Natural killer cell treated with Interleukin-12 subunit alpha and Interleukin-12 subunit beta and Interleukin-15 and Interleukin-18, amount 100 ng/mL, for 72 hours (primary cell): ENCODE measurements around the gene GATA5. TPM values are rescaled to one million over a fixed set of nuclear protein-coding genes. Genes with fewer than 3 reads are reported as not detected.

Experiments used
- ATAC-seq, 2 donors: fragments of 150-1000 bp; cut with Tn5 transposase in 1 of 2; sonication (Bioruptor Pico), chemical (Tn5 transposase) in 1 of 2; 2 replicates each; pipeline ENCODE4 v1.10.0; 2021
- DNase-seq: peaks from one replicate; pipeline ENCODE4 v3.0.0; 2022; ENCODE audit warnings: low spot score
- H3K27ac Mint-ChIP-seq, 2 donors: 1 replicate in 1 of 2; 2 replicates in 1 of 2; pipeline ENCODE4 v1.8.0; 2022; ENCODE audit warnings: mixed read lengths in 2 of 2, mild to moderate bottlenecking in 1 of 2, moderate library complexity in 1 of 2
- H3K27me3 Mint-ChIP-seq, 2 donors: 1 replicate in 1 of 2; 2 replicates in 1 of 2; pipeline ENCODE4 v1.8.0; 2022; ENCODE audit warnings: mixed read lengths in 2 of 2
- H3K36me3 Mint-ChIP-seq: one replicate; pipeline ENCODE4 v1.8.0; 2022; ENCODE audit warnings: mixed read lengths
- H3K4me1 Mint-ChIP-seq, 2 donors: 1 replicate in 1 of 2; 2 replicates in 1 of 2; pipeline ENCODE4 v1.8.0; 2022; ENCODE audit warnings: low read depth in 2 of 2, mixed read lengths in 2 of 2, mild to moderate bottlenecking in 1 of 2
- H3K4me3 Mint-ChIP-seq: one replicate; pipeline ENCODE4 v1.8.0; 2022; ENCODE audit warnings: mixed read lengths
- H3K9me3 Mint-ChIP-seq: 2 replicates; pipeline ENCODE4 v1.8.0; 2022; ENCODE audit warnings: mixed read lengths
- total RNA-seq, 2 donors: library from RNA; stranded (reverse); gene quantifications; one replicate each; pipeline ENCODE4 v1.2.3, GENCODE V29; 2022

GATA5 gene
- total RNA-seq, 2 donors from 2014 or later, result not detected

GRCh38 chr20:62511915-62512610, 36.3 kb upstream of the GATA5 start:
- no peak for DNase-seq
- H3K27me3 Mint-ChIP-seq, result peaks cover 0 to 5% of the 10 kb centered on the region in 2 donors
- no peaks in the 10 kb centered on the region for H3K9me3 Mint-ChIP-seq
- no peak overlapping the region for H3K4me3 Mint-ChIP-seq
- no peak overlapping the region for H3K27ac Mint-ChIP-seq
- H3K4me1 Mint-ChIP-seq, result no peaks in the 10 kb centered on the region
- no peaks in the 10 kb centered on the region for H3K36me3 Mint-ChIP-seq
- no peak for ATAC-seq

GRCh38 chr20:62511300-62511914, 35.6 kb upstream of the GATA5 start:
- DNase-seq (no peak), ATAC-seq (no peak)
- H3K27me3 Mint-ChIP-seq, result peaks cover 0 to 5% of the 10 kb centered on the region in 2 donors
- H3K4me3 Mint-ChIP-seq, result no peak overlapping the region
- no peaks in the 10 kb centered on the region for H3K4me1 Mint-ChIP-seq
- no peaks in the 10 kb centered on the region for H3K9me3 Mint-ChIP-seq
- no peak overlapping the region for H3K27ac Mint-ChIP-seq
- H3K36me3 Mint-ChIP-seq, result no peaks in the 10 kb centered on the region

GRCh38 chr20:62508641-62509051, 32.9 kb upstream of the GATA5 start:
- Mint-ChIP-seq H3K4me3 (no peak overlapping the region), H3K9me3 (peaks cover 5% of the 10 kb centered on the region), H3K27me3 (no peaks in the 10 kb centered on the region), H3K27ac (no peak overlapping the region), H3K36me3 (peaks cover 6% of the 10 kb centered on the region), H3K4me1 (peaks cover 6 to 8% of the 10 kb centered on the region in 2 donors)
- ATAC-seq, result peak in 1 of 2 donors; percentile 7
- DNase-seq, result no peak

GRCh38 chr20:62507991-62508640, 32.3 kb upstream of the GATA5 start:
- DNase-seq (no peak), ATAC-seq (no peak)
- Mint-ChIP-seq H3K36me3 (peaks cover 6% of the 10 kb centered on the region), H3K4me1 (peaks cover 6 to 8% of the 10 kb centered on the region in 2 donors), H3K4me3 (no peak overlapping the region), H3K9me3 (peaks cover 5% of the 10 kb centered on the region), H3K27me3 (no peaks in the 10 kb centered on the region), H3K27ac (no peak overlapping the region)

- no peak overlapping the region for H3K27ac Mint-ChIP-seq
- no peaks in the 10 kb centered on the region for H3K27me3 Mint-ChIP-seq
- H3K9me3 Mint-ChIP-seq, result peaks cover 5% of the 10 kb centered on the region
- peaks cover 7 to 8% of the 10 kb centered on the region in 2 donors for H3K4me1 Mint-ChIP-seq
- DNase-seq (no peak), ATAC-seq (peak in 1 of 2 donors; percentile 3)
- no peak overlapping the region for H3K4me3 Mint-ChIP-seq
- peaks cover 6% of the 10 kb centered on the region for H3K36me3 Mint-ChIP-seq
Observed at GRCh38 chr20:62507323-62507722, 31.5 kb upstream of the GATA5 start.

GRCh38 chr20:62506791-62507190, 31.0 kb upstream of the GATA5 start:
- ATAC-seq (no peak), DNase-seq (no peak)
- H3K4me3 Mint-ChIP-seq, result no peak overlapping the region
- no peaks in the 10 kb centered on the region for H3K27me3 Mint-ChIP-seq
- peaks cover 12% of the 10 kb centered on the region in 2 donors for H3K4me1 Mint-ChIP-seq
- H3K36me3 Mint-ChIP-seq, result peaks cover 6% of the 10 kb centered on the region
- no peak overlapping the region for H3K27ac Mint-ChIP-seq
- H3K9me3 Mint-ChIP-seq, result peaks cover 5% of the 10 kb centered on the region

- Mint-ChIP-seq H3K4me3 (no peak overlapping the region), H3K27me3 (no peaks in the 10 kb centered on the region), H3K9me3 (peaks cover 5% of the 10 kb centered on the region), H3K4me1 (peaks cover 19% of the 10 kb centered on the region in 2 donors), H3K27ac (no peak overlapping the region), H3K36me3 (peaks cover 6% of the 10 kb centered on the region)
- no peak for ATAC-seq
- DNase-seq, result no peak
Observed at GRCh38 chr20:62506087-62506486, 30.3 kb upstream of the GATA5 start.

GRCh38 chr20:62505337-62506045, 29.7 kb upstream of the GATA5 start:
- DNase-seq (no peak), ATAC-seq (no peak)
- Mint-ChIP-seq H3K27me3 (no peaks in the 10 kb centered on the region), H3K36me3 (peaks cover 7% of the 10 kb centered on the region), H3K4me3 (no peak overlapping the region), H3K9me3 (peaks cover 5% of the 10 kb centered on the region), H3K27ac (no peak overlapping the region), H3K4me1 (peaks cover 25% of the 10 kb centered on the region in 2 donors)

- DNase-seq (no peak), ATAC-seq (no peak)
- Mint-ChIP-seq H3K27me3 (no peaks in the 10 kb centered on the region), H3K36me3 (peaks cover 10% of the 10 kb centered on the region), H3K4me3 (peak overlapping the region; percentile 10), H3K27ac (peak overlapping the region in 1 of 2 donors; percentile 0), H3K9me3 (peaks cover 5% of the 10 kb centered on the region), H3K4me1 (peaks cover 33% of the 10 kb centered on the region in 2 donors)
Observed at GRCh38 chr20:62504323-62504722, 28.5 kb upstream of the GATA5 start.

- H3K27ac Mint-ChIP-seq, result peak overlapping the region; percentile 80
Observed at GRCh38 chr20:62503401-62504178, 27.8 kb upstream of the GATA5 start.

GRCh38 chr20:62502496-62503095, 26.8 kb upstream of the GATA5 start:
- ATAC-seq (no peak), DNase-seq (no peak)
- Mint-ChIP-seq H3K27me3 (no peaks in the 10 kb centered on the region), H3K36me3 (peaks cover 10% of the 10 kb centered on the region), H3K9me3 (peaks cover 5% of the 10 kb centered on the region), H3K4me1 (peaks cover 33% of the 10 kb centered on the region in 2 donors), H3K27ac (peak overlapping the region; percentile 80), H3K4me3 (peak overlapping the region; percentile 49)

More at GRCh38 chr20:62503401-62504178, 27.8 kb upstream of the GATA5 start:
- ATAC-seq (no peak), DNase-seq (no peak)
- Mint-ChIP-seq H3K36me3 (peaks cover 10% of the 10 kb centered on the region), H3K9me3 (peaks cover 5% of the 10 kb centered on the region), H3K4me3 (peak overlapping the region; percentile 10), H3K27me3 (no peaks in the 10 kb centered on the region), H3K4me1 (peaks cover 33% of the 10 kb centered on the region in 2 donors)

GRCh38 chr20:62501801-62502495, 26.2 kb upstream of the GATA5 start:
- Mint-ChIP-seq H3K9me3 (peaks cover 5% of the 10 kb centered on the region), H3K27ac (peak overlapping the region; percentile 80), H3K4me1 (peaks cover 33% of the 10 kb centered on the region in 2 donors), H3K27me3 (no peaks in the 10 kb centered on the region), H3K36me3 (peaks cover 10% of the 10 kb centered on the region), H3K4me3 (peak overlapping the region; percentile 49)
- ATAC-seq (peak; percentile 94 to 97), DNase-seq (peak; percentile 91)
